IMR-90 (cell line): ENCODE results near the gene MTAP. TPM values are rescaled to one million over a fixed set of nuclear protein-coding genes. Genes with fewer than 3 reads are reported as not detected.

Experiments used
- ATAC-seq: fragments of 200-7000 bp; cut with Tn5 transposase; 2 replicates; pipeline ENCODE4 v1.9.1; 2020; ENCODE audit warnings: low read depth, mild to moderate bottlenecking, moderate library complexity
- BruUV-seq: library from RNA; stranded (reverse); fragments of 400-500 nt; replicated peaks from 2 replicates; lab custom pipeline; 2021; lab: Mats Ljungman, UMichigan
- CTCF ChIA-PET: fragments of 300-600 bp; formaldehyde crosslinking; extraction: SDS; loops from one replicate; lab custom pipeline; 2021; ENCODE audit warnings: antibody characterized with exemption; lab: Yijun Ruan, JAX
- POLR2A ChIA-PET: fragments of 300-600 bp; sonication (Branson Sonifier 250); formaldehyde crosslinking; loops from one replicate; lab custom pipeline; 2022; ENCODE audit warnings: antibody characterized with exemption; ENCODE audit not compliant: unreplicated experiment; lab: Charles Lee
- DNase-seq: peaks from one replicate; pipeline ENCODE4 v3.0.0; 2013
- H2AFZ ChIP-seq: replicated peaks from 2 replicates; pipeline ENCODE3; 2013; ENCODE audit warnings: low read length, mild to moderate bottlenecking; ENCODE audit not compliant: poor library complexity
- H2AK5ac ChIP-seq: 2 replicates; pipeline ENCODE4 v1.6.1; 2013; ENCODE audit warnings: low read depth, low read length, inconsistent platforms
- H2AK9ac ChIP-seq: replicated peaks from 2 replicates; pipeline ENCODE3; 2013; ENCODE audit warnings: mild to moderate bottlenecking, low read depth, low read length, moderate library complexity; ENCODE audit not compliant: poor library complexity
- H2BK120ac ChIP-seq: 2 replicates; pipeline ENCODE4 v1.6.1; 2013; ENCODE audit warnings: low read depth, low read length, inconsistent platforms
- H2BK15ac ChIP-seq: 3 replicates; pipeline ENCODE4 v1.6.1; 2013; ENCODE audit warnings: low read depth, low read length, inconsistent platforms
- H2BK20ac ChIP-seq: 2 replicates; pipeline ENCODE4 v1.6.1; 2013; ENCODE audit warnings: low read depth, mild to moderate bottlenecking, inconsistent platforms, low read length, moderate library complexity
- H2BK5ac ChIP-seq: 2 replicates; pipeline ENCODE4 v1.6.1; 2013; ENCODE audit warnings: mild to moderate bottlenecking, low read depth, low read length, inconsistent platforms; ENCODE audit not compliant: poor library complexity, severe bottlenecking
- H3K14ac ChIP-seq: replicated peaks from 2 replicates; pipeline ENCODE4 v1.6.1; 2013; ENCODE audit warnings: low read depth, low read length, inconsistent platforms
- H3K18ac ChIP-seq: 2 replicates; pipeline ENCODE4 v1.6.1; 2013; ENCODE audit warnings: low read depth, low read length, control low read depth
- H3K23ac ChIP-seq: 2 replicates; pipeline ENCODE4 v1.6.1; 2013; ENCODE audit warnings: low read depth, low read length, inconsistent platforms
- H3K27ac ChIP-seq: 2 replicates; pipeline ENCODE4 v1.5.1; 2013; ENCODE audit warnings: mild to moderate bottlenecking, control low read depth, low read length; ENCODE audit not compliant: insufficient read depth
- H3K27me3 ChIP-seq: 2 replicates; pipeline ENCODE4 v1.6.1; 2013; ENCODE audit warnings: low read length; ENCODE audit not compliant: control insufficient read depth, insufficient read depth
- H3K36me3 ChIP-seq: 2 replicates; pipeline ENCODE4 v1.6.1; 2013; ENCODE audit warnings: low read length, mixed read lengths; ENCODE audit not compliant: control insufficient read depth, insufficient read depth
- H3K4ac ChIP-seq: 2 replicates; pipeline ENCODE4 v1.6.1; 2013; ENCODE audit warnings: low read depth, low read length, inconsistent platforms
- H3K4me1 ChIP-seq: 2 replicates; pipeline ENCODE4 v1.6.1; 2013; ENCODE audit warnings: low read length, mixed read lengths; ENCODE audit not compliant: control insufficient read depth, insufficient read depth
- H3K4me2 ChIP-seq: 2 replicates; pipeline ENCODE4 v1.6.1; 2013; ENCODE audit warnings: low read depth, mild to moderate bottlenecking, control low read depth, low read length, moderate library complexity
- H3K4me3 ChIP-seq: 2 replicates; pipeline ENCODE4 v1.5.1; 2013; ENCODE audit warnings: low read depth, mild to moderate bottlenecking, control low read depth, low read length, moderate library complexity; ENCODE audit not compliant: insufficient read depth
- H3K56ac ChIP-seq: 2 replicates; pipeline ENCODE4 v1.6.1; 2013; ENCODE audit warnings: low read length, inconsistent platforms; ENCODE audit not compliant: insufficient read depth; ENCODE audit errors: extremely low read depth
- H3K79me1 ChIP-seq, 2 experiments: 2 replicates each; pipeline ENCODE4 v1.6.1; 2013; ENCODE audit warnings: low read length in 2 of 2, inconsistent platforms in 1 of 2, low read depth in 1 of 2
- H3K9ac ChIP-seq: 2 replicates; pipeline ENCODE4 v1.6.1; 2013; ENCODE audit warnings: low read depth, low read length, control low read depth
- H3K9me1 ChIP-seq: 2 replicates; pipeline ENCODE4 v1.6.1; 2013; ENCODE audit warnings: low read length, inconsistent platforms; ENCODE audit not compliant: insufficient read depth
- H3K9me3 ChIP-seq: 2 replicates; pipeline ENCODE4 v1.6.1; 2013; ENCODE audit warnings: low read length; ENCODE audit not compliant: control insufficient read depth, insufficient read depth
- H4K20me1 ChIP-seq: 2 replicates; pipeline ENCODE4 v1.6.1; 2013; ENCODE audit warnings: low read length, inconsistent platforms; ENCODE audit not compliant: insufficient read depth
- H4K5ac ChIP-seq: 2 replicates; pipeline ENCODE4 v1.6.1; 2013; ENCODE audit warnings: mild to moderate bottlenecking, low read depth, low read length, control low read depth
- H4K8ac ChIP-seq, 2 experiments: 2 replicates each; pipeline ENCODE4 v1.6.1; 2013; ENCODE audit warnings: low read depth in 2 of 2, low read length in 2 of 2, control low read depth in 1 of 2, inconsistent platforms in 1 of 2
- H4K91ac ChIP-seq: 2 replicates; pipeline ENCODE4 v1.6.1; 2013; ENCODE audit warnings: low read depth, low read length, inconsistent platforms; ENCODE audit not compliant: insufficient read depth
- BHLHE40 ChIP-seq: fragments of 150-350 bp; IDR thresholded peaks from 2 replicates; pipeline ENCODE4 v1.6.1; 2016; ENCODE audit warnings: mild to moderate bottlenecking, low read depth, low read length
- FOS ChIP-seq: fragments of 150-350 bp; IDR thresholded peaks from 2 replicates; pipeline ENCODE4 v1.6.1; 2016; ENCODE audit warnings: low read depth, low read length
- RFX5 ChIP-seq: IDR thresholded peaks from 2 replicates; pipeline ENCODE4 v1.8.0; 2012; ENCODE audit warnings: low read depth, mild to moderate bottlenecking, low read length, moderate library complexity
- WGBS, 2 experiments: methylation state at CpG; one replicate each; pipeline versions ENCODE4 v1.1.5 to v1.1.7; 2013; ENCODE audit warnings: missing lambda C conversion rate in 2 of 2; ENCODE audit not compliant: insufficient read length in 1 of 2; ENCODE audit errors: extremely low coverage in 2 of 2; 5-methylcytosine and 5-hydroxymethylcytosine counted together
- dilution Hi-C: fragments of 300-500 bp; cut with HindIII; formaldehyde crosslinking; loops from one replicate; pipeline ENCODE4 v1.14.3; 2018; ENCODE audit warnings: low sequenced_read_pairs; ENCODE audit not compliant: unreplicated experiment
- in situ Hi-C: fragments of 300-500 bp; cut with MboI; formaldehyde crosslinking; loops from 3 replicates; pipeline ENCODE4 v1.14.3; 2019; ENCODE audit warnings: low sequenced_read_pairs, inconsistent platforms, mixed read lengths
- intact Hi-C: fragments of 100-400 bp; cut with micrococcal nuclease; formaldehyde crosslinking; loops from 2 replicates; pipeline ENCODE4 v1.10.0; 2022
- polyA plus RNA-seq, 3 experiments: library from polyadenylated mRNA; depleted of rRNA; stranded (reverse); fragments of >200 nt; gene quantifications; 2 replicates each; pipeline ENCODE4 v1.2.3, GENCODE V29; 2012; ENCODE audit warnings: low replicate concordance in 1 of 3
- total RNA-seq: library from RNA; depleted of rRNA; stranded (reverse); fragments of >200 nt; gene quantifications from 2 replicates; pipeline ENCODE4 v1.2.3, GENCODE V29; 2012
- TF ChIP-seq, protein P1 (sequence below): fragments of 150-350 bp; IDR thresholded peaks from 2 replicates; pipeline ENCODE4 v1.6.1; 2016; ENCODE audit warnings: low read depth, mild to moderate bottlenecking, low read length, moderate library complexity, borderline replicate concordance

Gene MTAP
- total and polyA plus RNA-seq, 2 of the 4 experiments (the other 2 are of a cell fraction): 15.7 to 50.9 TPM

DNA sequence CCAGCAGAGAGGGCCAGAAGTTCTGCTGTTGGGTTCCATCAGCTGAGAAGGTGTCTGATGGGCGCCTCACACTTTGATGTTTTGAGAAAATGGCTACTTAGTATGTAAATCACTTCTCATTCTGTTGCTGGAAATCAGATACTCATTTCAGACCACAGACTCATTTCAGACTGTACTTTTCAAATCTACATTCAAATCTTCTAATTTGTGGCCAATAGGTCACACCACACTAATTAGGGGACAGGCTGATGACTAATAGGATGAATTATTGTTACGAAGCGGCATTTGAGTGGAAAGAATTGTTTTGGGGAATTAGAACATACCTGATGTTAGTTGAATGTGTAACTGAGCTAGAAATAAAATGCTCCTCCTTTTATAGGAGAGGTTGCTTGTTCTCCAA is 13.2 kb downstream of the MTAP start:
- Histone ChIP-seq H2BK20ac (no peak overlapping the region), H2BK120ac (no peak overlapping the region), H3K4me3 (no peak overlapping the region), H3K9me3 (no peaks in the 10 kb centered on the region), H2BK5ac (no peak overlapping the region), H3K56ac (no peak overlapping the region), H2BK15ac (no peak overlapping the region), H3K4ac (no peak overlapping the region), H3K79me1 (peaks cover 24 to 46% of the 10 kb centered on the region in 2 experiments), H2AFZ (no peak overlapping the region), H3K9ac (no peak overlapping the region), H3K36me3 (peaks cover 30% of the 10 kb centered on the region), H3K27me3 (no peaks in the 10 kb centered on the region), H4K8ac (no peak overlapping the region), H4K5ac (no peak overlapping the region), H4K91ac (no peak overlapping the region), H3K23ac (no peak overlapping the region), H4K20me1 (peaks cover 14% of the 10 kb centered on the region), H3K4me1 (0 out of 2 replicates have a peak, but pooled peaks cover 4% of the 10 kb centered on the region), H2AK5ac (no peak overlapping the region), H3K27ac (no peak overlapping the region), H3K14ac (no peak overlapping the region), H3K9me1 (no peaks in the 10 kb centered on the region), H3K4me2 (no peak overlapping the region), H2AK9ac (no peak overlapping the region), H3K18ac (no peak overlapping the region)
- dilution Hi-C loops (no loop called here), in situ Hi-C loops (loop anchor here (5.0 to 25.0 kb wide), 3 partner anchors 149 to 297 kb away; partner anchors contain the start of gene CDKN2B), intact Hi-C loops (loop anchor here (2.0 kb wide), 1 partner anchor 303 kb away; no protein-coding TSS in a partner anchor)
- ChIA-PET POLR2A (no interaction called here), CTCF (no interaction called here)
- no peak for DNase-seq
- no TSS peak for BruUV-seq
- no peak for ATAC-seq
- WGBS, 2 experiments: no CpG with 5 or more reads among the region's 3 CpGs
- TF ChIP-seq BHLHE40 (no peak), FOS (no peak), RFX5 (no peak)
- TF ChIP-seq, protein P1, sequence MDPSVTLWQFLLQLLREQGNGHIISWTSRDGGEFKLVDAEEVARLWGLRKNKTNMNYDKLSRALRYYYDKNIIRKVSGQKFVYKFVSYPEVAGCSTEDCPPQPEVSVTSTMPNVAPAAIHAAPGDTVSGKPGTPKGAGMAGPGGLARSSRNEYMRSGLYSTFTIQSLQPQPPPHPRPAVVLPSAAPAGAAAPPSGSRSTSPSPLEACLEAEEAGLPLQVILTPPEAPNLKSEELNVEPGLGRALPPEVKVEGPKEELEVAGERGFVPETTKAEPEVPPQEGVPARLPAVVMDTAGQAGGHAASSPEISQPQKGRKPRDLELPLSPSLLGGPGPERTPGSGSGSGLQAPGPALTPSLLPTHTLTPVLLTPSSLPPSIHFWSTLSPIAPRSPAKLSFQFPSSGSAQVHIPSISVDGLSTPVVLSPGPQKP: no peak
